Keratinocyte (primary cell): Measurements from ENCODE around the gene RASAL3. TPM values are rescaled to one million over a fixed set of nuclear protein-coding genes. Genes with fewer than 3 reads are reported as not detected.
"Not testable (repeated sequence)": the region's sequence is repeated elsewhere in the genome, so short reads cannot be mapped to it uniquely, and the experiment has no call there.

ENCODE experiments used
- DNase-seq: peaks from one replicate; pipeline ENCODE4 v3.0.0-alpha.2; 2011; ENCODE audit warnings: low read depth, missing footprints, low spot score
- FAIRE-seq: peaks from 2 replicates; lab custom pipeline; 2011; peaks lifted over from hg19 to GRCh38; lab: Jason Lieb, UNC
- H2AFZ ChIP-seq: 2 replicates; pipeline ENCODE4 v1.6.0; 2012; ENCODE audit warnings: low read length, control low read depth, inconsistent platforms; ENCODE audit not compliant: control insufficient read depth
- H3K27ac ChIP-seq: 2 replicates; pipeline ENCODE4 v1.5.1; 2011; ENCODE audit warnings: low read length; ENCODE audit not compliant: control insufficient read depth, insufficient read depth
- H3K27me3 ChIP-seq: 3 replicates; pipeline ENCODE4 v1.6.0; 2011; ENCODE audit warnings: low read length; ENCODE audit not compliant: control insufficient read depth, insufficient read depth; ENCODE audit errors: extremely low read depth
- H3K36me3 ChIP-seq, 2 experiments: 2 replicates in 1 of 2; 3 replicates in 1 of 2; pipeline ENCODE4 v1.5.1; 2011; ENCODE audit warnings: low read length in 2 of 2, mild to moderate bottlenecking in 1 of 2; ENCODE audit not compliant: control insufficient read depth in 2 of 2, insufficient read depth in 2 of 2; ENCODE audit errors: extremely low read depth in 1 of 2
- H3K4me1 ChIP-seq: 3 replicates; pipeline ENCODE4 v1.5.1; 2011; ENCODE audit warnings: low read length; ENCODE audit not compliant: control insufficient read depth, insufficient read depth; ENCODE audit errors: extremely low read depth
- H3K4me2 ChIP-seq: 3 replicates; pipeline ENCODE4 v1.6.0; 2011; ENCODE audit warnings: low read depth, low read length; ENCODE audit not compliant: control insufficient read depth, insufficient read depth; ENCODE audit errors: extremely low read depth
- H3K4me3 ChIP-seq, 3 experiments: fragments of 200-600 bp in 1 of 3; sonication (generic) in 1 of 3; 2 replicates in 2 of 3; 3 replicates in 1 of 3; pipeline ENCODE4 v1.5.1; 2011 to 2016; ENCODE audit warnings: low read length in 3 of 3, mild to moderate bottlenecking in 3 of 3, control low read depth in 2 of 3, inconsistent platforms in 1 of 3, low read depth in 1 of 3, mixed read lengths in 1 of 3, mixed run types in 1 of 3, moderate library complexity in 1 of 3; ENCODE audit not compliant: control insufficient read depth in 2 of 3, insufficient read depth in 2 of 3; ENCODE audit errors: extremely low read depth in 1 of 3
- H3K79me2 ChIP-seq: 2 replicates; pipeline ENCODE4 v1.6.0; 2012; ENCODE audit warnings: low read length; ENCODE audit not compliant: control insufficient read depth, insufficient read depth
- H3K9ac ChIP-seq: 3 replicates; pipeline ENCODE4 v1.6.0; 2011; ENCODE audit warnings: low read length; ENCODE audit not compliant: control insufficient read depth, insufficient read depth; ENCODE audit errors: extremely low read depth
- H3K9me1 ChIP-seq: 3 replicates; pipeline ENCODE4 v1.6.0; 2011; ENCODE audit warnings: low read length; ENCODE audit not compliant: control insufficient read depth, insufficient read depth; ENCODE audit errors: extremely low read depth
- H3K9me3 ChIP-seq: 2 replicates; pipeline ENCODE4 v1.5.1; 2012; ENCODE audit warnings: low read depth, low read length; ENCODE audit not compliant: control insufficient read depth
- H4K20me1 ChIP-seq: 3 replicates; pipeline ENCODE4 v1.6.0; 2011; ENCODE audit warnings: low read length; ENCODE audit not compliant: control insufficient read depth, insufficient read depth; ENCODE audit errors: extremely low read depth
- CTCF ChIP-seq, 3 experiments: IDR thresholded peaks in 1 of 3; conservative IDR thresholded peaks in 1 of 3; optimal IDR thresholded peaks in 1 of 3; 2 replicates in 2 of 3; 3 replicates in 1 of 3; pipeline versions ENCODE3 to v1.5.1; 2011; ENCODE audit warnings: low read length in 3 of 3, mild to moderate bottlenecking in 3 of 3, moderate library complexity in 2 of 3, control low read depth in 1 of 3, inconsistent platforms in 1 of 3; ENCODE audit not compliant: insufficient read depth in 2 of 3; ENCODE audit errors: extremely low read depth in 1 of 3
- EZH2 ChIP-seq: IDR thresholded peaks from one replicate; pipeline ENCODE4 v1.6.1; 2012; ENCODE audit warnings: inconsistent platforms, mild to moderate bottlenecking, low read length, moderate library complexity
- dilution Hi-C: fragments of 300-500 bp; cut with MboI; formaldehyde crosslinking; loops from one replicate; pipeline ENCODE4 v1.7.0; 2020; ENCODE audit warnings: low sequenced_read_pairs; ENCODE audit not compliant: extremely low pct_ligation_motif_present
- polyA plus RNA-seq, 5 experiments: library from polyadenylated mRNA; depleted of rRNA in 3 of 5; stranded (reverse) in 3 of 5; stranded (forward) in 1 of 5; unstranded in 1 of 5; fragments of >200 nt; gene quantifications; 1 replicate in 1 of 5; 2 replicates in 3 of 5; 3 replicates in 1 of 5; pipeline versions ENCODE4 v1.2.1 to v1.2.3, GENCODE V29; 2011 to 2012; ENCODE audit warnings: missing spikeins in 2 of 5, low read depth in 1 of 5, low replicate concordance in 1 of 5

The RASAL3 gene
- polyA plus RNA-seq, 1 donor (not counting 4 experiments of a cell fraction or from before 2014, with no cell fraction given): not detected

DNA sequence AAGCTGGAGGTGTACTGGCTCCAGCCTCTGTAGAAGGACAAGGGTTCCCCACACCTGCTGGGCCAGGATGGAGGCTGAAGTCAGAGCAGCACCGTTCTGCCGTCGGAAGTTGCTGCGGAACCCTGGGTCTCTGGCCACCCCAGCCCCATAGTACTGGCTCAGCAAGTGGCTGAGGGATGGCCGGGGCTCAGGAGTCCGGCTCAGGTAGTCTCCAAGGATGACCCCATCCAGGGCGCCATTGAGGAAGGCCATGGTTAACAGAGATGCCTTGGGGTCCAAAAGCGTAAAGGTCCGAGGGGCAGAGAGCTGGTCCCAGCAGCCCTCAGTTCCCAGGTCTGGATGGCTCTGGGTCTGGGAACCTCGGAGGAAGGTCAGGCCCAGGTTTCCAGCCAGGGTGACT is 11.3 kb upstream of the RASAL3 start:
- FAIRE-seq (no peak), DNase-seq (no peak)
- H4K20me1 ChIP-seq: no peaks in the 10 kb centered on the region
- H3K9me1 ChIP-seq: no peaks in the 10 kb centered on the region
- H3K4me1 ChIP-seq: no peaks in the 10 kb centered on the region
- H3K79me2 ChIP-seq: no peaks in the 10 kb centered on the region
- TF ChIP-seq EZH2 (no peak), CTCF (optimal IDR thresholded peaks at IDR 0.05 in 1 of 3, IDR thresholded peaks at IDR 0.05 in 1 of 3, conservative IDR thresholded peaks at IDR 0.05 in 1 of 3; ENCODE audit: extremely low read depth in 1 of 3, insufficient read depth in 2 of 3, low read length in 3 of 3) (no peak)
- H3K9me3 ChIP-seq: no peaks in the 10 kb centered on the region
- H3K36me3 ChIP-seq: no peaks in the 10 kb centered on the region
- H3K27ac ChIP-seq: no peak overlapping the region
- no peaks in the 10 kb centered on the region for H3K27me3 ChIP-seq
- dilution Hi-C loops: no loop called here
- H3K4me3 ChIP-seq: no peak overlapping the region
- H3K4me2 ChIP-seq: no peak overlapping the region
- H2AFZ ChIP-seq: no peak overlapping the region
- no peak overlapping the region for H3K9ac ChIP-seq

DNA sequence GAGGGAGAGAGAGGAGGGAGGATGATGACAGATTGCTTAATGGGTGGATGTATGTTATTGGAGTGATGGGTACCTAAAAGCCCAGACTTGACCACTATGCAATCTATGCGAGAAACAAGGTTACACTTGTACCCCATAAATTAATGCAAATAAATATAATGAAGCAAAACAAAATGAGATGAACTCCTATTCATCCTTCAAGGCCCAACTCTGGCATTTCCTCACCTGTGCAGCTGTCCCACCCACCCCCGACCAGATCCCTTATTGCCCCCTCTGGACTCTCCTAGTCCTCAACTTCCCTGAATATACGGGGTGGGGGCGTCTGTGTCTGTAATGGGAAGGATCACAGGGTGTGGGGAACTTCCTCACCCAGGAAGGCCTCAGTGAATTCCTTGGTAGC is 10.8 kb upstream of the RASAL3 start:
- DNase-seq: no peak
- TF ChIP-seq CTCF (optimal IDR thresholded peaks at IDR 0.05 in 1 of 3, IDR thresholded peaks at IDR 0.05 in 1 of 3, conservative IDR thresholded peaks at IDR 0.05 in 1 of 3; ENCODE audit: extremely low read depth in 1 of 3, insufficient read depth in 2 of 3, low read length in 3 of 3) (no peak), EZH2 (no peak)
- no peaks in the 10 kb centered on the region for H3K79me2 ChIP-seq
- H3K4me2 ChIP-seq: no peak overlapping the region
- no peak overlapping the region for H3K27ac ChIP-seq
- H3K27me3 ChIP-seq: no peaks in the 10 kb centered on the region
- no peak overlapping the region for H2AFZ ChIP-seq
- no peaks in the 10 kb centered on the region for H4K20me1 ChIP-seq
- FAIRE-seq: no peak
- H3K9ac ChIP-seq: no peak overlapping the region
- dilution Hi-C loops: no loop called here
- H3K36me3 ChIP-seq: no peaks in the 10 kb centered on the region
- no peaks in the 10 kb centered on the region for H3K9me1 ChIP-seq
- no peak overlapping the region for H3K4me3 ChIP-seq
- H3K9me3 ChIP-seq: no peaks in the 10 kb centered on the region
- no peaks in the 10 kb centered on the region for H3K4me1 ChIP-seq

- H3K4me2 ChIP-seq, H3K9me1 ChIP-seq, H3K9me3 ChIP-seq, H2AFZ ChIP-seq, H3K36me3 ChIP-seq, FAIRE-seq, H3K27ac ChIP-seq, H3K4me1 ChIP-seq, H3K79me2 ChIP-seq, dilution Hi-C loops, H4K20me1 ChIP-seq, H3K9ac ChIP-seq, H3K4me3 ChIP-seq, DNase-seq: not testable (repeated sequence)
- H3K27me3 ChIP-seq: peaks cover 12% of the 10 kb centered on the region
These were observed 9.5 kb upstream of the RASAL3 start for GRCh38 chr19:15473821-15474220.
